HUES6 (cell line): ENCODE measurements around the gene KCNT2.

ENCODE experiments used
- H3K27ac ChIP-seq: 2 replicates; pipeline ENCODE4 v1.7.0; 2013; ENCODE audit warnings: low read depth, mild to moderate bottlenecking, low read length, inconsistent platforms
- H3K27me3 ChIP-seq: 2 replicates; pipeline ENCODE4 v1.6.1; 2013; ENCODE audit warnings: low read length; ENCODE audit not compliant: control insufficient read depth, insufficient read depth
- H3K36me3 ChIP-seq: 2 replicates; pipeline ENCODE4 v1.6.1; 2013; ENCODE audit warnings: low read length; ENCODE audit not compliant: control insufficient read depth, insufficient read depth
- H3K4me1 ChIP-seq: 2 replicates; pipeline ENCODE4 v1.6.1; 2013; ENCODE audit warnings: low read length; ENCODE audit not compliant: control insufficient read depth, insufficient read depth
- H3K4me3 ChIP-seq: 2 replicates; pipeline ENCODE4 v1.5.1; 2013; ENCODE audit warnings: low read depth, low read length
- H3K9ac ChIP-seq: one replicate; pipeline ENCODE4 v1.6.1; 2013; ENCODE audit warnings: mild to moderate bottlenecking, low read length
- H3K9me3 ChIP-seq: 2 replicates; pipeline ENCODE4 v1.6.1; 2013; ENCODE audit warnings: low read depth, low read length; ENCODE audit not compliant: control insufficient read depth, insufficient read depth

KCNT2 gene

GRCh38 chr1:196486346-196486745, 121.9 kb downstream of the KCNT2 start:
- H3K36me3 ChIP-seq, result peaks cover 7% of the 10 kb centered on the region; the same call in 1 of the 2 replicates
- H3K27ac ChIP-seq, result no peak overlapping the region
- no peaks in the 10 kb centered on the region for H3K27me3 ChIP-seq
- no peaks in the 10 kb centered on the region for H3K9me3 ChIP-seq
- H3K4me3 ChIP-seq, result no peak overlapping the region
- no peak overlapping the region for H3K9ac ChIP-seq
- H3K4me1 ChIP-seq, result no peaks in the 10 kb centered on the region

- H3K27me3 ChIP-seq, result no peaks in the 10 kb centered on the region
- H3K9me3 ChIP-seq, result no peaks in the 10 kb centered on the region
- H3K27ac ChIP-seq, result no peak overlapping the region
- H3K4me1 ChIP-seq, result no peaks in the 10 kb centered on the region
- H3K4me3 ChIP-seq, result no peak overlapping the region
- no peak overlapping the region for H3K9ac ChIP-seq
- 0 out of 2 replicates have a peak, but pooled peaks cover 5% of the 10 kb centered on the region for H3K36me3 ChIP-seq
These were observed 126.6 kb downstream of the KCNT2 start for GRCh38 chr1:196481616-196482015.

- no peak overlapping the region for H3K27ac ChIP-seq
- H3K27me3 ChIP-seq, result no peaks in the 10 kb centered on the region
- H3K9ac ChIP-seq, result no peak overlapping the region
These were observed 131.0 kb downstream of the KCNT2 start for GRCh38 chr1:196477262-196477661.

DNA sequence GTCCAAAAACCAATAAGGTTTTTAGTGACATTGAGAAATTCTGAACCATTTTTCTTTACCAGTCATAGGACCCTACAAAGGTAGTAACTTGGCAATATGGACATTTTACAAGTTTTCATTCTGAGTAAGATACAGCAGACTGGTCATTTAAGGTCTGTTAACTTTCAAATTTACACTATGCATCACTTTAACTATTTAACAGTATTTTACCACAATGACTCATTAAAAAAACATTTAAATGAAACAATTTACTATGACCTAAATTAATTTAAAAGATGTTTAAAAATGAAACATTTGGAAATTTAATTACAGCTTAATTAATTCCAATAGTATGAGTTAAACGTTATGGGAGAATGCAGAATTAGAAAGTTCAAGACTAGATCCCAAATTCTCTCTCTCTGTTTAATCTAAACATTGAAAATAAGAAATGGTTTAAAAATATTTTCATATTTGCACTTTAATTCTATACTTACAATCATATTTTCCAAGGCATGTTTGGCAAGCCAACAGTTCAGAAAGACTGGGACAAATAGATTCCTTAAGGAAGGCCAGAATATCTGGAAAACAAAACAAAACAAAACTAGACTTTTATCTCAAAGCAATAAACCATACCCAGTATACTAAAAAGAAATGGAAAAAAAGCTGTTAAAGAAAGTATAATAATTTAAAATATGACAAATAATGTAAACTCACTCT, 140.9 kb downstream of the KCNT2 start:
- Histone ChIP-seq H3K9me3 (no peaks in the 10 kb centered on the region), H3K27me3 (no peaks in the 10 kb centered on the region), H3K36me3 (peaks cover 20% of the 10 kb centered on the region; the same call in 1 of the 2 replicates), H3K9ac (no peak overlapping the region), H3K27ac (no peak overlapping the region), H3K4me3 (no peak overlapping the region), H3K4me1 (no peaks in the 10 kb centered on the region)

More at GRCh38 chr1:196477262-196477661, 131.0 kb downstream of the KCNT2 start:
- 0 out of 2 replicates have a peak, but pooled peaks cover 5% of the 10 kb centered on the region for H3K36me3 ChIP-seq
- no peaks in the 10 kb centered on the region for H3K9me3 ChIP-seq
- H3K4me3 ChIP-seq, result no peak overlapping the region
- no peaks in the 10 kb centered on the region for H3K4me1 ChIP-seq

DNA sequence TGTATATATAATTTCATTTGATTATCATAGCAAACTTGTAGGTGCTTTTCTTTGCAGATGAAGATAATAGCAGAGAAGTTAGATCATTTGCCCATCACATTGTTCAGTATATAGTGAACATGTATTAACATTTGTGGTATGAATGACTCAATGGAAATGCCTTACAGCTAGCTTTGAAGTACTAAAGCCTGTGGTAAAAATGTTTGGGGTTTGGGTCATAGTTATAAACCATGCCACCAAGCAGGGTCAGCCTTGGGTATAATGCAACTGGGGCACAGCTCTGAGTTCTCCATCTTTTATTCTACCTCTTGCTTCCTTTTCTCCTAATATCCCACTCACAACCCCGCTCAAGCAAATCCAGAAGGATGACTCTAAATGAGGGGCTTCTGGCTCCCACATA, 141.6 kb downstream of the KCNT2 start:
- no peaks in the 10 kb centered on the region for H3K4me1 ChIP-seq
- peaks cover 20% of the 10 kb centered on the region; the same call in 1 of the 2 replicates for H3K36me3 ChIP-seq
- no peak overlapping the region for H3K27ac ChIP-seq
- no peak overlapping the region for H3K4me3 ChIP-seq
- no peak overlapping the region for H3K9ac ChIP-seq
- no peaks in the 10 kb centered on the region for H3K9me3 ChIP-seq
- no peaks in the 10 kb centered on the region for H3K27me3 ChIP-seq

DNA sequence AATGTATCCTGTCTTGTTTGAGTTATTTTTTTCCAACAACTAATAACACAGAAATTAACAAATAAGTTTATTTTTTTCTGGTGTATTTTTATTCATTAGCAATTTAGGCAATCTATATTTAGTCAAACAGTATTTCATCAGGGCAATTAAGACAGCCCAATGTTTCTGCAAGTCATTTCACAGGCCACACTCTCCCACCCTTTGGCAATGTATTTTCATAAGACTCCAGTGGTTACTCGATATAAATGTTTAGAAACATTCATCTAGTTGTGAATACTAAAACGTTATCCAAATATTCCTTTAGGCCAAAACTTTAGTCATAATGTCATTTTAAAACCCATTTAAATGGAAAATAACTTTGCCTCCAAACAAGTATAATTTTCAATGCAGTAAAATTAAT, 142.1 kb downstream of the KCNT2 start:
- Histone ChIP-seq H3K27me3 (no peaks in the 10 kb centered on the region), H3K4me3 (no peak overlapping the region), H3K27ac (no peak overlapping the region), H3K4me1 (no peaks in the 10 kb centered on the region), H3K9ac (no peak overlapping the region), H3K9me3 (no peaks in the 10 kb centered on the region), H3K36me3 (peaks cover 20% of the 10 kb centered on the region; the same call in 1 of the 2 replicates)

DNA sequence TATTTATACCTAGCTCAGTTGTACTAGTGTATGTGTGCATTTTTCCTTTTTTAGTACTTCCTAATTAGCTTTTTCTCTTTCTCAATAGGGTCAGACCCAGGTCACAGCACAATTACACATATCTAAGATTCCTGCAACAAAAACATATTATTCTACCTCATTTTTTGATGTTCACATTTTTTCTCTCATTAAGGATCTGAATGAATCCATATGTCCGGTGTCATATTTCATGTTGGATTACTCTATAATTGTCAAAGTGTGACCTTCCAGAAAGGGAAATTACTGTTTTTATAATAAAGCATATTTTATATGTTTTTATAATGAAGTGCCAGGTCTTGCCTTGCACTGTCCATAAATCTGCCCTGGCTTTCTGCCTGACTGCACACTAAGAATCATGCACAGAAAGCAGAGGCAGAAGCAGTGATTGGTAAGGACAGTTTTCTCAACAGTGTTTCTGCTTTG, 143.7 kb downstream of the KCNT2 start:
- H3K4me1 ChIP-seq, result no peaks in the 10 kb centered on the region
- no peaks in the 10 kb centered on the region for H3K27me3 ChIP-seq
- peaks cover 20% of the 10 kb centered on the region; the same call in 1 of the 2 replicates for H3K36me3 ChIP-seq
- H3K4me3 ChIP-seq, result no peak overlapping the region
- H3K9me3 ChIP-seq, result no peaks in the 10 kb centered on the region
- no peak overlapping the region for H3K9ac ChIP-seq
- H3K27ac ChIP-seq, result no peak overlapping the region

GRCh38 chr1:196462086-196462485, 146.2 kb downstream of the KCNT2 start:
- Histone ChIP-seq H3K36me3 (peaks cover 20% of the 10 kb centered on the region; the same call in 1 of the 2 replicates), H3K4me3 (no peak overlapping the region), H3K27ac (no peak overlapping the region), H3K27me3 (no peaks in the 10 kb centered on the region), H3K4me1 (no peaks in the 10 kb centered on the region), H3K9ac (no peak overlapping the region), H3K9me3 (no peaks in the 10 kb centered on the region)

GRCh38 chr1:196461521-196461920, 146.7 kb downstream of the KCNT2 start:
- Histone ChIP-seq H3K9ac (no peak overlapping the region), H3K27me3 (no peaks in the 10 kb centered on the region), H3K4me3 (no peak overlapping the region), H3K36me3 (peaks cover 14% of the 10 kb centered on the region; the same call in 1 of the 2 replicates), H3K9me3 (no peaks in the 10 kb centered on the region), H3K4me1 (no peaks in the 10 kb centered on the region), H3K27ac (no peak overlapping the region)

DNA sequence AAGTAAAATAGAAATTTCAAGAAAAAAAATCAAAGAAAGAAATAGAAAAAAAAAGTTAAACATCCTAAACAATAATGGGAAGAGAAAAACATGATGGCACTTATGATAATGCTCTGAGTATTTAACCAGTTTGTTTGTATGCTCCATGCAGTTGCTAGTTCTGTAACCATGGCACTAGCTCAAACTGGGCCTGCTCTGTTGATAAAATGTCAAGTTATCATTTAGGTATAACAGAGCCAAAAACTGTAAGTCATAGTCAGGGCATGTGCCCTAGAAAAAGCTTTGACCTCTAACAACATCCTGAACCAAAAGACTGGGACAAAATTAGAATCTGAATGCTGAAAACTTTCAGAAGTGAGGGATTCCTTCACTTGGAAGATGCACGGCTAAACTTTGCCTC, 148.9 kb downstream of the KCNT2 start:
- H3K36me3 ChIP-seq, result peaks cover 5% of the 10 kb centered on the region; the same call in 1 of the 2 replicates
- H3K27ac ChIP-seq, result no peak overlapping the region
- H3K9me3 ChIP-seq, result no peaks in the 10 kb centered on the region
- 0 out of 2 replicates have a peak, but pooled peaks cover 3% of the 10 kb centered on the region for H3K4me1 ChIP-seq
- H3K27me3 ChIP-seq, result no peaks in the 10 kb centered on the region
- no peak overlapping the region for H3K4me3 ChIP-seq
- no peak overlapping the region for H3K9ac ChIP-seq

DNA sequence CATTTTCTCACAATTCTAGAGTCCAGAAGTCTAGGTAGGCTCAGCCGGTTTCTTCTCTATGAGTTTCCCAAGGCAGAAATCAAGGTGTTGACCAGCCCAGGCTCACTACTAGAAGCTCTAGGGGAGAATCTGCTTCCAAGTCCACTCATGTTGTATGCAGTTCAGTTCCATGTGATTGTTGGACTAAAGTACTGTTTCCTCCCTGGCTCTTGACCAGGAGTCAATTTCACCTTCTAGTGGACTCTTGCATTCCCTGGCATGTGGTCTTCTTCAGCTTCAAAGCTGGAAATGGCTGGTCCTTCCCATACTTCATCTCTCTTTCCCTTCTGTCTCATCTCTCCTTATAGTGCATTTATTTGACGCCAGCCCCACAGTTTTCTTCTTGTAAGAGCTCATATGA, 153.4 kb downstream of the KCNT2 start:
- Histone ChIP-seq H3K9me3 (no peaks in the 10 kb centered on the region), H3K4me1 (peaks cover 14% of the 10 kb centered on the region), H3K9ac (no peak overlapping the region), H3K27me3 (no peaks in the 10 kb centered on the region), H3K4me3 (no peak overlapping the region), H3K27ac (no peak overlapping the region), H3K36me3 (no peaks in the 10 kb centered on the region)
